NCI-H446 (cell line): ENCODE measurements around the gene TNKS2.
A peak's percentile ranks its signal among the peaks of the same experiment; 100 is the strongest.
"Not testable (repeated sequence)": the region's sequence is repeated elsewhere in the genome, so short reads cannot be mapped to it uniquely, and the experiment has no call there.

Source experiments
- DNase-seq, 2 experiments: peaks; one replicate each; lab custom pipeline; 2025; lab: John Stamatoyannopoulos, UW

Gene TNKS2

GRCh38 chr10:91865562-91866081, 67.4 kb downstream of the TNKS2 start:
- DNase-seq: no peak

- no peak for DNase-seq
These were observed 76.9 kb downstream of the TNKS2 start for GRCh38 chr10:91875156-91875555.

GRCh38 chr10:91875779-91876178, 77.6 kb downstream of the TNKS2 start:
- DNase-seq: no peak

- DNase-seq: peak in 1 of 2 experiments; percentile 29
These were observed 81.4 kb downstream of the TNKS2 start for GRCh38 chr10:91879515-91880170.

GRCh38 chr10:91880310-91880709, 82.1 kb downstream of the TNKS2 start:
- no peak for DNase-seq

GRCh38 chr10:91883549-91884444, 85.6 kb downstream of the TNKS2 start:
- no peak for DNase-seq

- DNase-seq: no peak
These were observed 86.3 kb downstream of the TNKS2 start for GRCh38 chr10:91884536-91884935.

GRCh38 chr10:91885362-91886079, 87.3 kb downstream of the TNKS2 start:
- no peak for DNase-seq

GRCh38 chr10:91886954-91887271, 88.7 kb downstream of the TNKS2 start:
- no peak for DNase-seq

GRCh38 chr10:91887272-91888076, 89.2 kb downstream of the TNKS2 start:
- peak in 1 of 2 experiments; percentile 4 for DNase-seq

- DNase-seq: no peak
These were observed 93.1 kb downstream of the TNKS2 start for GRCh38 chr10:91891125-91892001.

GRCh38 chr10:91893051-91893450, 94.8 kb downstream of the TNKS2 start:
- DNase-seq: no peak

GRCh38 chr10:91894261-91894685, 96.0 kb downstream of the TNKS2 start:
- not testable (repeated sequence) for DNase-seq

- no peak for DNase-seq
These were observed 98.1 kb downstream of the TNKS2 start for GRCh38 chr10:91896212-91896756.

GRCh38 chr10:91897421-91897820, 99.2 kb downstream of the TNKS2 start:
- no peak for DNase-seq

GRCh38 chr10:91901784-91902677, 103.8 kb downstream of the TNKS2 start:
- DNase-seq: no peak

GRCh38 chr10:91907033-91907594, 108.9 kb downstream of the TNKS2 start:
- DNase-seq: no peak

- no peak for DNase-seq
These were observed 109.7 kb downstream of the TNKS2 start for GRCh38 chr10:91907914-91908336.
